Adrenal gland (tissue), 5 donors: ENCODE measurements around the gene ANKRD16.

Experiments used
- CTCF ChIP-seq, 6 experiments: fragments of 450-650 bp in 4 of 6; fragments of 200-600 bp in 2 of 6; sonication (generic) in 1 of 6; IDR thresholded peaks; 1 replicate in 5 of 6; 2 replicates in 1 of 6; pipeline versions ENCODE4 v1.5.1 to v1.8.0; 2016 to 2021; ENCODE audit warnings: antibody characterized with exemption in 6 of 6, mild to moderate bottlenecking in 2 of 6, moderate library complexity in 1 of 6
- POLR2A ChIP-seq, 2 donors: fragments of 450-650 bp; IDR thresholded peaks; one replicate each; pipeline ENCODE4 v1.6.1; 2017; ENCODE audit warnings: antibody characterized with exemption in 2 of 2, mild to moderate bottlenecking in 2 of 2, moderate library complexity in 1 of 2
- donor health status: DM: no; HTN: no; CAD: no.

DNA sequence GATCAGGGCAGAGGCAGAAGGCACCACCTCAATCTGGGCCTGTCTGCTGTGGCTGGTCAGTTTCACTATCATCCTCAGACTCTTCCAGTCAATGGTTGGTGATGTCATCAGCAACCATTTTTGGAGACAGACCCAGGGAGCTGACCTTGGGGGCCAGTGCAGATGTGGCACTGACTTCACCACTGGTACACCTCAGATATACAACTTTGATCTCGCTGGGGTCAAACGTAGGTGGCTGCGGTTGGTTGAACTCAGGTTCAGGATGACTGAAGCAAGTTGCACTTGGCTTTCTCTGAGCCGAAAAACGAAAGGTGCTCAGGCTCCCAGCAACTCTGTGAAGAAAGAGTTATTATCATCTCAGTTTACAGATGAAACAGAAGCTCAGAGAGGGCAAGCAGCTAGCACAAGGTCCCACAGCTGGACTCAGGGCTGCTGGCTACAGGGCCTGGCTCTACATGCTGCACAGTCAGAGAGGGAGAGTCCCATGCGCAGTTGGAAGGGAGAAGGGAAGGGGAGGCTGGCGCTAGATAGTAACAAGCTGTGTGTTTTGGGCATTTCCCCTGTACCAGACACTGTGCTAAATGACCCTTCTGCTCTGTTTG is 27.2 kb downstream of the ANKRD16 start:
- no peak for TF ChIP-seq CTCF (IDR thresholded peaks at IDR 0.05)
- no peak for TF ChIP-seq POLR2A (IDR thresholded peaks at IDR 0.05)
